Measurements from ENCODE around the gene ABLIM1. TPM values are rescaled to one million over a fixed set of nuclear protein-coding genes. Genes with fewer than 3 reads are reported as not detected.

The ABLIM1 gene
- total RNA-seq, 3 donors from 2014 or later = 89.0 to 216 (median 131) TPM

GRCh38 chr10:114634609-114634979 is 23.5 kb downstream of the ABLIM1 start:
- Histone ChIP-seq H3K9me3 (no peaks in the 10 kb centered on the region), H3K27ac (peak overlapping the region; percentile 72 to 73), H3K4me1 (peaks cover 0 to 13% of the 10 kb centered on the region in 2 donors), H3K4me3 (no peak overlapping the region), H3K27me3 (no peaks in the 10 kb centered on the region), H3K36me3 (no peaks in the 10 kb centered on the region)
- TF ChIP-seq POLR2A (IDR thresholded peaks at IDR 0.05) (no peak), POLR2AphosphoS5 (IDR thresholded peaks at IDR 0.05) (peak in 1 of 3 donors; percentile 16)
- intact Hi-C loops (cut with DNase I; ENCODE audit: low total_unique reads) = loop anchor here (2.0 kb wide), 1 partner anchor 14 kb away; no protein-coding TSS in a partner anchor
- DNase-seq (ENCODE audit: low spot score in 2 of 2) = peak in 1 of 2 donors; percentile 73

- DNase-seq (ENCODE audit: low spot score in 2 of 2) = no peak
- Histone ChIP-seq H3K4me1 (peaks cover 0 to 13% of the 10 kb centered on the region in 2 donors), H3K4me3 (peak overlapping the region in 2 of 3 donors; percentile 60 to 72), H3K27me3 (no peaks in the 10 kb centered on the region), H3K36me3 (no peaks in the 10 kb centered on the region), H3K9me3 (no peaks in the 10 kb centered on the region), H3K27ac (peak overlapping the region; percentile 74 to 79)
- TF ChIP-seq CTCF (IDR thresholded peaks at IDR 0.05) (no peak), POLR2AphosphoS5 (IDR thresholded peaks at IDR 0.05) (peak in 1 of 3 donors; percentile 38)
- intact Hi-C loops (cut with DNase I; ENCODE audit: low total_unique reads) = no loop called here
Measured at GRCh38 chr10:114632869-114633715, 25.0 kb downstream of the ABLIM1 start.

GRCh38 chr10:114631666-114632417 is 26.2 kb downstream of the ABLIM1 start:
- no peak for TF ChIP-seq CTCF (IDR thresholded peaks at IDR 0.05)
- no peak for TF ChIP-seq POLR2A (IDR thresholded peaks at IDR 0.05)
- peak in 2 of 3 donors; percentile 21 to 28 for TF ChIP-seq POLR2AphosphoS5 (IDR thresholded peaks at IDR 0.05)
- H3K4me3 ChIP-seq = peak overlapping the region; percentile 60 to 73 (median 72)
- H3K27ac ChIP-seq = peak overlapping the region; percentile 72 to 79
- DNase-seq (ENCODE audit: low spot score in 2 of 2) = no peak
- no peaks in the 10 kb centered on the region for H3K9me3 ChIP-seq
- peaks cover 0 to 13% of the 10 kb centered on the region in 2 donors for H3K4me1 ChIP-seq
- no peaks in the 10 kb centered on the region for H3K36me3 ChIP-seq
- intact Hi-C loops (cut with DNase I; ENCODE audit: low total_unique reads) = no loop called here
- no peaks in the 10 kb centered on the region for H3K27me3 ChIP-seq

- TF ChIP-seq POLR2AphosphoS5 (IDR thresholded peaks at IDR 0.05) (no peak), POLR2A (IDR thresholded peaks at IDR 0.05) (no peak)
- DNase-seq (ENCODE audit: low spot score in 2 of 2) = no peak
- intact Hi-C loops (cut with DNase I; ENCODE audit: low total_unique reads) = no loop called here
Measured at GRCh38 chr10:114631090-114631665, 26.9 kb downstream of the ABLIM1 start.

GRCh38 chr10:114629824-114630730 is 28.0 kb downstream of the ABLIM1 start:
- H3K36me3 ChIP-seq = no peaks in the 10 kb centered on the region
- no peaks in the 10 kb centered on the region for H3K9me3 ChIP-seq
- intact Hi-C loops (cut with DNase I; ENCODE audit: low total_unique reads) = no loop called here
- no peak overlapping the region for H3K4me3 ChIP-seq
- TF ChIP-seq POLR2A (IDR thresholded peaks at IDR 0.05) (no peak), POLR2AphosphoS5 (IDR thresholded peaks at IDR 0.05) (no peak), CTCF (IDR thresholded peaks at IDR 0.05) (no peak)
- peaks cover 0 to 8% of the 10 kb centered on the region in 2 donors for H3K4me1 ChIP-seq
- peak overlapping the region in 1 of 2 donors; percentile 1 for H3K27ac ChIP-seq
- no peaks in the 10 kb centered on the region for H3K27me3 ChIP-seq
- DNase-seq (ENCODE audit: low spot score in 2 of 2) = no peak

More at GRCh38 chr10:114631090-114631665, 26.9 kb downstream of the ABLIM1 start:
- Histone ChIP-seq H3K9me3 (no peaks in the 10 kb centered on the region), H3K36me3 (no peaks in the 10 kb centered on the region), H3K27ac (peak overlapping the region; percentile 72 to 79), H3K27me3 (no peaks in the 10 kb centered on the region), H3K4me3 (peak overlapping the region; percentile 60 to 73 (median 72)), H3K4me1 (peaks cover 0 to 13% of the 10 kb centered on the region in 2 donors)
